ENCODE measurements around the gene CYB561. TPM values are rescaled to one million over a fixed set of nuclear protein-coding genes. Genes with fewer than 3 reads are reported as not detected.

The CYB561 gene
- total RNA-seq, 1 donor from 2014 or later, result 34.5 TPM

GRCh38 chr17:63491977-63492618 is 46.0 kb upstream of the CYB561 start:
- Mint-ChIP-seq H3K27me3 (peaks cover 21% of the 10 kb centered on the region), H3K9me3 (no peaks in the 10 kb centered on the region), H3K36me3 (no peaks in the 10 kb centered on the region), H3K4me3 (no peak overlapping the region), H3K4me1 (ENCODE audit: unreplicated experiment) (no peaks in the 10 kb centered on the region), H3K27ac (no peak overlapping the region)
- no peak for DNase-seq (ENCODE audit: extremely low spot score, unreplicated experiment)
- TF ChIP-seq CTCF (conservative IDR thresholded peaks at IDR 0.05), result no peak

GRCh38 chr17:63491413-63491812 is 45.3 kb upstream of the CYB561 start:
- no peak for DNase-seq (ENCODE audit: extremely low spot score, unreplicated experiment)
- peaks cover 21% of the 10 kb centered on the region for H3K27me3 Mint-ChIP-seq
- TF ChIP-seq CTCF (conservative IDR thresholded peaks at IDR 0.05), result no peak
- H3K27ac Mint-ChIP-seq, result no peak overlapping the region
- no peaks in the 10 kb centered on the region for H3K4me1 Mint-ChIP-seq (ENCODE audit: unreplicated experiment)
- H3K36me3 Mint-ChIP-seq, result no peaks in the 10 kb centered on the region
- no peaks in the 10 kb centered on the region for H3K9me3 Mint-ChIP-seq
- no peak overlapping the region for H3K4me3 Mint-ChIP-seq

GRCh38 chr17:63490858-63491400 is 44.8 kb upstream of the CYB561 start:
- no peaks in the 10 kb centered on the region for H3K36me3 Mint-ChIP-seq
- DNase-seq (ENCODE audit: extremely low spot score, unreplicated experiment), result no peak
- H3K27ac Mint-ChIP-seq, result no peak overlapping the region
- no peak for TF ChIP-seq CTCF (conservative IDR thresholded peaks at IDR 0.05)
- no peaks in the 10 kb centered on the region for H3K9me3 Mint-ChIP-seq
- no peaks in the 10 kb centered on the region for H3K4me1 Mint-ChIP-seq (ENCODE audit: unreplicated experiment)
- peaks cover 21% of the 10 kb centered on the region for H3K27me3 Mint-ChIP-seq
- no peak overlapping the region for H3K4me3 Mint-ChIP-seq

GRCh38 chr17:63490329-63490728 is 44.2 kb upstream of the CYB561 start:
- no peaks in the 10 kb centered on the region for H3K9me3 Mint-ChIP-seq
- H3K27ac Mint-ChIP-seq, result no peak overlapping the region
- TF ChIP-seq CTCF (conservative IDR thresholded peaks at IDR 0.05), result no peak
- H3K27me3 Mint-ChIP-seq, result peaks cover 21% of the 10 kb centered on the region
- DNase-seq (ENCODE audit: extremely low spot score, unreplicated experiment), result no peak
- H3K4me3 Mint-ChIP-seq, result no peak overlapping the region
- no peaks in the 10 kb centered on the region for H3K36me3 Mint-ChIP-seq
- no peaks in the 10 kb centered on the region for H3K4me1 Mint-ChIP-seq (ENCODE audit: unreplicated experiment)

- Mint-ChIP-seq H3K27ac (no peak overlapping the region), H3K36me3 (no peaks in the 10 kb centered on the region), H3K4me3 (no peak overlapping the region), H3K9me3 (no peaks in the 10 kb centered on the region), H3K4me1 (ENCODE audit: unreplicated experiment) (no peaks in the 10 kb centered on the region), H3K27me3 (peaks cover 21% of the 10 kb centered on the region)
- no peak for DNase-seq (ENCODE audit: extremely low spot score, unreplicated experiment)
- no peak for TF ChIP-seq CTCF (conservative IDR thresholded peaks at IDR 0.05)
These were observed 43.2 kb upstream of the CYB561 start for GRCh38 chr17:63489291-63489690.

Data from type B pancreatic cell (in vitro differentiated cells).